ENCODE measurements around the gene LCE2B. TPM values are rescaled to one million over a fixed set of nuclear protein-coding genes. Genes with fewer than 3 reads are reported as not detected.
"Not testable (repeated sequence)": the region's sequence is repeated elsewhere in the genome, so short reads cannot be mapped to it uniquely, and the experiment has no call there.

The LCE2B gene, protein sequence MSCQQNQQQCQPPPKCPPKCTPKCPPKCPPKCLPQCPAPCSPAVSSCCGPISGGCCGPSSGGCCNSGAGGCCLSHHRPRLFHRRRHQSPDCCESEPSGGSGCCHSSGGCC
- not detected for total RNA-seq
- not detected for polyA plus RNA-seq (ENCODE audit: insufficient read length in 2 of 2)
- long read RNA-seq, donor 1, result 0 reads
- long read RNA-seq, donor 2, result 0 reads
- long read RNA-seq, donor 3, result 0 reads
- long read RNA-seq, donor 4, result 0 reads

DNA sequence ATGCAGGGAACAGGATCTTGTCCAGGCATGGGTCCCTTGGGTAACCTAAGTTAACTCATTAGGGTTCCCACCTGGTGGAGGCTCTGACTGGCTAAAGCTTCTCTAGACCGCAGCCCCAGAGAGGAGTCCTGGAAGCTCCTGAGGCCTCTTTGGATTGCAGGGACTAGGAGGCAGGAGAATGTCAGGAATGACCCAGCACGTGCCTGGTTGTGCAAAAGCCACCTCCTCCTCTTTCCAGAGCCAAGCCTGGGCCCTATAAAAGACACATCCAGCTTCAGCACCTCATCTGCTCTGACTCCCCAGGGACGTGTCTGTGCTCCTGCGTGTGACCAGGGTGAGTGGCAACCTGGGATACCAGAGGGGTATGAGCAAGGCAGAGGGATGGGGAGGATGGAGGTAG lies at the start of gene LCE2B:
Gene LCE2B, plus strand, starts transcription at position 301 of the 400 bp plus-strand sequence. CDS start 721 bp downstream, outside the sequence.
- H3K4me1 ChIP-seq (ENCODE audit: control insufficient read depth, insufficient read depth, low read length); H3K36me3 ChIP-seq (ENCODE audit: control insufficient read depth, insufficient read depth, low read length); H3K4me3 ChIP-seq (ENCODE audit: low read depth, low read length); H3K9me3 ChIP-seq (ENCODE audit: control insufficient read depth, insufficient read depth, low read length); H3K27me3 ChIP-seq (ENCODE audit: control insufficient read depth, insufficient read depth, low read length); H3K27ac ChIP-seq (ENCODE audit: low read depth, low read length); DNase-seq (ENCODE audit: low read depth in 4 of 6, low spot score in 6 of 6): not testable (repeated sequence)
- 86% methylated on average over 1 of the region's 4 CpGs for WGBS (ENCODE audit: insufficient coverage)

DNA sequence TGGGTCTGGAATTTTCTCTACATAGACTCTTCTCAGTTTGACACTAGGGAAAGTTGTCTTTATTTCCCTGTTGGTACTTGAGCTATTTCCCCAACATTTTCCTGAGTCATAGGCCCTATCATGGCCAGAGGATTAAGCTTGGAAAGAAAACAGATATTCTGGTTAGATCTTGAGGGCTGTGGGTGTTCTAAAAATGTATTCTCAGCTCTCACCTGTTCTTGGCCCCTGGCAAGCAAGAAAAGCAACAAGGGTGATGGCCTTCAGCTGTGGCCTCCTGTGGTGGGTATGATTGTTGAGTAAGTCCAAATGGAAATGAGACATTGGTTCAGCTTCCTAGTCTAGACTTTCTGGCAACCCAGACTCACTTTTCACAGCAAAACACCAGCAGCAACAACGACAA lies 45.6 kb upstream of the LCE2B start:
- no peak for DNase-seq (ENCODE audit: low read depth in 4 of 6, low spot score in 6 of 6)
- Histone ChIP-seq H3K27me3 (ENCODE audit: control insufficient read depth, insufficient read depth, low read length) (no peaks in the 10 kb centered on the region), H3K36me3 (ENCODE audit: control insufficient read depth, insufficient read depth, low read length) (no peaks in the 10 kb centered on the region), H3K4me3 (ENCODE audit: low read depth, low read length) (no peak overlapping the region), H3K9me3 (ENCODE audit: control insufficient read depth, insufficient read depth, low read length) (no peaks in the 10 kb centered on the region), H3K27ac (ENCODE audit: low read depth, low read length) (no peak overlapping the region), H3K4me1 (ENCODE audit: control insufficient read depth, insufficient read depth, low read length) (no peaks in the 10 kb centered on the region)
- WGBS (ENCODE audit: insufficient coverage), result 100% methylated on average over 1 of the region's 1 CpG

DNA sequence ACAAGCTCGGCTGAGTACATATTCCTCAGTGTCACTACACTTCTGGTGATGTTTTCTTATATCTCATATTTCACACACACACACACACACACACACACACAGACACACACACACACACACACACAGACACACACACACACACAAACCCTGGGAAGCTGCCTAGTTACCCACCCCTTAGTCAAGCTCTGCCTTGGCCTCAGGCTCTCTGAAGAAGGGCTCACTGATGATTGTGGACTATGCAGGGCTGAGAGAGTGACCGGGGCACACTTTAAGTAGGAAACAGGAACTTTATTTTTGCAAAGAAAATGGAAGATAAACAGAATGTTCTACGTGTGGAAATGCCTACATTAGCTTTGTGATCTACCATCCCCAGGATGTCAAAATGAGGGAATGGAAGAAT lies 42.0 kb upstream of the LCE2B start:
- Histone ChIP-seq H3K9me3 (ENCODE audit: control insufficient read depth, insufficient read depth, low read length) (no peaks in the 10 kb centered on the region), H3K27me3 (ENCODE audit: control insufficient read depth, insufficient read depth, low read length) (no peaks in the 10 kb centered on the region), H3K4me3 (ENCODE audit: low read depth, low read length) (no peak overlapping the region), H3K4me1 (ENCODE audit: control insufficient read depth, insufficient read depth, low read length) (no peaks in the 10 kb centered on the region), H3K27ac (ENCODE audit: low read depth, low read length) (no peak overlapping the region), H3K36me3 (ENCODE audit: control insufficient read depth, insufficient read depth, low read length) (no peaks in the 10 kb centered on the region)
- DNase-seq (ENCODE audit: low read depth in 4 of 6, low spot score in 6 of 6), result no peak
- WGBS (ENCODE audit: insufficient coverage), result 60% methylated on average over 2 of the region's 3 CpGs

DNA sequence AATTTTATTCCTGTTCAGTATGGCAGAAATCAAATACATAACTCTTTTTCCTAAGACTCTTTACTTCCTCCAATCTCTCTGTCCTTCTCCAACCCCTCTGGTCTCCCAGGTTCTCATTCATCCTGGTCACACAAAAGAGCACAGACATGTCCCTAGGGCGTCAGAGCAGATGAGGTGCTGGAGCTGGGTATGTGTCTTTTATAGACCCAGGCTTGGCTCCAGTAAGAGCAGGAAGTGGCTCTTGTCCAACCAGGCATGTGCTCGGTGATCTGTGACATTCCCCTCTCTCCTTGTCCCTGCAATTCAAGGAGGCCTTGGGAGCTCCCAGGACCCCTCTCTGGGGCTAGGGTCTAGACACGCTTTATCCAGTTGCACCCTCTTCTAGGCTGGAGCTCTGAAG lies 40.8 kb upstream of the LCE2B start:
- H3K27me3 ChIP-seq (ENCODE audit: control insufficient read depth, insufficient read depth, low read length), result no peaks in the 10 kb centered on the region
- no peak for DNase-seq (ENCODE audit: low read depth in 4 of 6, low spot score in 6 of 6)
- WGBS (ENCODE audit: insufficient coverage), result 68% methylated on average over 2 of the region's 3 CpGs
- no peaks in the 10 kb centered on the region for H3K9me3 ChIP-seq (ENCODE audit: control insufficient read depth, insufficient read depth, low read length)
- H3K4me1 ChIP-seq (ENCODE audit: control insufficient read depth, insufficient read depth, low read length), result no peaks in the 10 kb centered on the region
- H3K4me3 ChIP-seq (ENCODE audit: low read depth, low read length), result no peak overlapping the region
- no peak overlapping the region for H3K27ac ChIP-seq (ENCODE audit: low read depth, low read length)
- no peaks in the 10 kb centered on the region for H3K36me3 ChIP-seq (ENCODE audit: control insufficient read depth, insufficient read depth, low read length)

DNA sequence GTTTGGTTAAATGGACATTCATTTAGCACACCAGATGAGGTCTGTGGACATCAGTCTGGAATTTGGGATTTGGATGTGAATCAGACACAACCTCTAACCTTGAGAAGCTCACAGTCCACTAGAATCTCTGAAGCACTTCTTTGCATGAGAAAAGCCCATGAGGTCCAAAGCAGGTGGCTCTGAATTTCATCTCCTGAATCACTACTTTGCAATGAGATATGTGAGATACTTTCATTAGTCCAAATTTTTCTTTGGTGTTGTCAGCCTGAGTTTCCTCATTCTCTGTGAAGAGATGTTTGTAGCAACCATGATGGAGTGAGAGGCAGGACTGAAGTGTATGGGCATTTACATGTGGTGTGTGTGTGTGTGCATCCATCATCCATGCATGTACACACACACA lies 39.3 kb upstream of the LCE2B start:
- no peak for DNase-seq (ENCODE audit: low read depth in 4 of 6, low spot score in 6 of 6)
- no peaks in the 10 kb centered on the region for H3K36me3 ChIP-seq (ENCODE audit: control insufficient read depth, insufficient read depth, low read length)
- H3K27ac ChIP-seq (ENCODE audit: low read depth, low read length), result no peak overlapping the region
- no peaks in the 10 kb centered on the region for H3K4me1 ChIP-seq (ENCODE audit: control insufficient read depth, insufficient read depth, low read length)
- no peaks in the 10 kb centered on the region for H3K27me3 ChIP-seq (ENCODE audit: control insufficient read depth, insufficient read depth, low read length)
- H3K9me3 ChIP-seq (ENCODE audit: control insufficient read depth, insufficient read depth, low read length), result no peaks in the 10 kb centered on the region
- no peak overlapping the region for H3K4me3 ChIP-seq (ENCODE audit: low read depth, low read length)

DNA sequence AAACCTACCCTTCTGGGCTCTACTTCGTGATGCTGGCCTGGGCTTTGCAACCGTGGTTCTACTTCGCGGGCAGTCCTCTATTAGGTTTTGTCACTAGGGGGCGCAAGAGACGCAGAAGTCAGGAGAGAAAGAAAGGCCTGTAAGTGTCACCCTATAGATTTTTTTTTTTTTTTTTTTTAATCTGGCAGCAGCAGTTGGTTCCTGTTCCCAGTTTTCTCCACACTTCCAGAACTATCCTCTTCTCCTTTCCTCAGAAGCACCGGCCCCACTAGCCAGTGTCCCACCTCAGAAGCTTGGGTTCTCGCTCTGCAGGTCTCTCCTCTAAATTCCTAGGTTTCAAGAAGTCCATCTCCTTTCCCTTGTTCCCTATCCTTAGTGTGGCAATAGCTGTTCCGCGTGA lies 31.8 kb upstream of the LCE2B start:
- Histone ChIP-seq H3K27me3 (ENCODE audit: control insufficient read depth, insufficient read depth, low read length) (no peaks in the 10 kb centered on the region), H3K9me3 (ENCODE audit: control insufficient read depth, insufficient read depth, low read length) (no peaks in the 10 kb centered on the region), H3K36me3 (ENCODE audit: control insufficient read depth, insufficient read depth, low read length) (no peaks in the 10 kb centered on the region), H3K27ac (ENCODE audit: low read depth, low read length) (no peak overlapping the region), H3K4me1 (ENCODE audit: control insufficient read depth, insufficient read depth, low read length) (no peaks in the 10 kb centered on the region), H3K4me3 (ENCODE audit: low read depth, low read length) (no peak overlapping the region)
- peak; percentile 19 to 89 (median 48) for DNase-seq (ENCODE audit: low read depth in 4 of 6, low spot score in 6 of 6)
- WGBS (ENCODE audit: insufficient coverage), result 53% methylated on average over 2 of the region's 10 CpGs

DNA sequence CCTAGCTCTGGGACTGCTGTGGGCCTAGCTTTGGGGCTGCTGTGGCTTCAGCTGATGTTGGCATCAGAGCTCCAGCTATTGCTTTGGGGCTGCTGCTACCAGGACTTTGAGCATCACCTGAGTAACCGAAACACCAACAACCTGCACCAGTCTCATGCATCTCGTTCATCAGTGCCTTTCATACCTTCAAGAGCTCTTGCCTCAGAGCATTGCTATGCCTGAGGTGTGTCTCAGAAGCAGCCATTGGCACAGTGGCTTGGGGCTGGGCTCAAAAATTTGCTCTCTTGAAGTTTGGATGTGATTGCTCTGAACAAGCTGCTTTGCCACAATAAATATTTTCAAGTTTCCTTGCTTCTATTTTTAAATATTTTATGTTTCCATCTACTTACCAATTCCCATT lies 29.5 kb upstream of the LCE2B start:
- H3K27me3 ChIP-seq (ENCODE audit: control insufficient read depth, insufficient read depth, low read length), result no peaks in the 10 kb centered on the region
- H3K4me3 ChIP-seq (ENCODE audit: low read depth, low read length), result no peak overlapping the region
- H3K4me1 ChIP-seq (ENCODE audit: control insufficient read depth, insufficient read depth, low read length), result no peaks in the 10 kb centered on the region
- no peaks in the 10 kb centered on the region for H3K9me3 ChIP-seq (ENCODE audit: control insufficient read depth, insufficient read depth, low read length)
- H3K36me3 ChIP-seq (ENCODE audit: control insufficient read depth, insufficient read depth, low read length), result no peaks in the 10 kb centered on the region
- 60% methylated on average over 1 of the region's 2 CpGs for WGBS (ENCODE audit: insufficient coverage)
- no peak for DNase-seq (ENCODE audit: low read depth in 4 of 6, low spot score in 6 of 6)
- H3K27ac ChIP-seq (ENCODE audit: low read depth, low read length), result no peak overlapping the region

DNA sequence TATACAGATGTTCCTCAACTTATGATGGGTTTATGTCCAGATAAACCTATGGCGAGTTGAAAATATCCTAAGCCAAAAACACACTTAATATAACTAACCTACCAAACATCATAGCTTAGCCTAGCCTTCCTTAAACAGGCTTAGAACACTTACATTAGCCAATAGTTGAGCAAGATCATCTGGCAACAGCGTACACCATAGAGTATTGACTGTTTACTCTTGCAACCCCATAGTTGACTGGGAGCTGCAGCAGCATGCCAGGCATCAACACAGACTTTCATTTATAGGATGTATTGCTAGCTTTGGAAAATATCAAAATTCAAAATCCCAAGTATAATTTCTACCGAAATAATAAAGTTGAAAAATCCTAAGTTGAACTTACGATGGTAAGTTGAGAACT lies 28.2 kb upstream of the LCE2B start:
- Histone ChIP-seq H3K9me3 (ENCODE audit: control insufficient read depth, insufficient read depth, low read length) (no peaks in the 10 kb centered on the region), H3K4me3 (ENCODE audit: low read depth, low read length) (no peak overlapping the region), H3K27ac (ENCODE audit: low read depth, low read length) (no peak overlapping the region), H3K27me3 (ENCODE audit: control insufficient read depth, insufficient read depth, low read length) (no peaks in the 10 kb centered on the region), H3K4me1 (ENCODE audit: control insufficient read depth, insufficient read depth, low read length) (no peaks in the 10 kb centered on the region), H3K36me3 (ENCODE audit: control insufficient read depth, insufficient read depth, low read length) (no peaks in the 10 kb centered on the region)
- 75% methylated on average over 2 of the region's 4 CpGs for WGBS (ENCODE audit: insufficient coverage)
- DNase-seq (ENCODE audit: low read depth in 4 of 6, low spot score in 6 of 6), result no peak

DNA sequence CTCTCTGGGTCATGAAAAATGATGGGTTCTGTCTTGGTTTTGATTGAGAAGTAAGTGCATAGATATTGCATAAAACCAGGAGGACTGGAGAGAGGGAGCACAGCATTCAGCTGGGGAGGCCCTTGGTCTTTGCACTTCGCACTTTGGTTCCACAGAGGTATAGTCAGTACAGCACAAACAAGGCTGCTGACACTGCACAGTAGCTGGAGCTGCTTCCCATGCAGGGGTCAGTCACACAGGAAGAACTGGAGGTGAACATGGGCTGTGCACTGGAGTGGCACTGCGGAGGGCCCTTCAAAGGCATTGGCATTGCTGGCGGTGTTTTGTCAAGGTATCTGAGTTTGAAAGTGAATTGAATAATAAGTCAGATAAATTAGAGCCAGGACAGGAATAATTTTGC lies 27.3 kb upstream of the LCE2B start:
- Histone ChIP-seq H3K27me3 (ENCODE audit: control insufficient read depth, insufficient read depth, low read length) (no peaks in the 10 kb centered on the region), H3K4me1 (ENCODE audit: control insufficient read depth, insufficient read depth, low read length) (no peaks in the 10 kb centered on the region), H3K27ac (ENCODE audit: low read depth, low read length) (no peak overlapping the region), H3K9me3 (ENCODE audit: control insufficient read depth, insufficient read depth, low read length) (no peaks in the 10 kb centered on the region), H3K36me3 (ENCODE audit: control insufficient read depth, insufficient read depth, low read length) (no peaks in the 10 kb centered on the region), H3K4me3 (ENCODE audit: low read depth, low read length) (no peak overlapping the region)
- WGBS (ENCODE audit: insufficient coverage), result 98% methylated on average over 3 of the region's 3 CpGs
- no peak for DNase-seq (ENCODE audit: low read depth in 4 of 6, low spot score in 6 of 6)

DNA sequence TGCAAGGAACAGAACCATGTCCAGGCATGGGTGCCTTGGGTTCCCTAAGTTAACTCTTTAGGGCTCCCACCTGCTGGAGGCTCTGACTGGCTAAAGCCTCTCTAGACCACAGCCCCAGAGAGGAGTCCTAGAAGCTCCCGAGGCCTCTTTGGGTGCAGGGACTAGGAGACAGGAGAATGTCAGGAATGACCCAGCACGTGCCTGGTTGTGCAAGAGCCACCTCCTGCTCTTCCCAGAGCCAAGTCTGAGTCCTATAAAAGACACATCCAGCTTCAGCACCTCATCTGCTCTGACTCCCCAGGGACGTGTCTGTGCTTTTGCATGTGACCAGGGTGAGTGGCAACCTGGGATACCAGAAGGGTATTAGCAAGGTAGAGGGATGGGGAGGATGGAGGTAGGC lies 22.8 kb upstream of the LCE2B start, which contains the start of gene LCE2D:
Gene LCE2D, plus strand, starts transcription at position 283 of the 400 bp plus-strand sequence. CDS start 726 bp downstream, outside the sequence.
- DNase-seq (ENCODE audit: low read depth in 4 of 6, low spot score in 6 of 6), result no peak
- no peak within 1 kb of the TSS for H3K27ac ChIP-seq (ENCODE audit: low read depth, low read length)
- WGBS (ENCODE audit: insufficient coverage), result 70% methylated on average over 1 of the region's 3 CpGs

More for the DNA sequence above, 22.8 kb upstream of the LCE2B start, which contains the start of gene LCE2D:
- Histone ChIP-seq H3K4me1 (ENCODE audit: control insufficient read depth, insufficient read depth, low read length) (no peaks in the 10 kb centered on the region), H3K9me3 (ENCODE audit: control insufficient read depth, insufficient read depth, low read length) (no peaks in the 10 kb centered on the region), H3K27me3 (ENCODE audit: control insufficient read depth, insufficient read depth, low read length) (no peaks in the 10 kb centered on the region), H3K36me3 (ENCODE audit: control insufficient read depth, insufficient read depth, low read length) (no peaks in the 10 kb centered on the region), H3K4me3 (ENCODE audit: low read depth, low read length) (no peak within 1 kb of the TSS)

Data from spinal cord (tissue), 10 donors.